WTC11 (cell line): ENCODE data around the gene AQP12A. TPM values are rescaled to one million over a fixed set of nuclear protein-coding genes. Genes with fewer than 3 reads are reported as not detected.

Source experiments
- ATAC-seq: fragments of 200-7000 bp; cut with Tn5 transposase; 2 replicates; pipeline ENCODE4 v1.10.0; 2021; ENCODE audit warnings: mild to moderate bottlenecking, moderate library complexity
- CTCF ChIA-PET: fragments of 300-600 bp; sonication (Branson Sonifier 250); formaldehyde crosslinking; loops from one replicate; lab custom pipeline; 2021; ENCODE audit warnings: antibody characterized with exemption; lab: Charles Lee
- POLR2A ChIA-PET: fragments of 350-600 bp; sonication (Branson Sonifier 250); formaldehyde crosslinking; loops from one replicate; lab custom pipeline; 2021; ENCODE audit warnings: antibody characterized with exemption; lab: Charles Lee
- DNase-seq: peaks from one replicate; pipeline ENCODE4 v3.0.0; 2021; ENCODE audit warnings: low spot score
- H3K27ac Mint-ChIP-seq: 2 replicates; pipeline ENCODE4 v1.8.0; 2021; ENCODE audit warnings: mixed read lengths
- H3K27me3 Mint-ChIP-seq: 2 replicates; pipeline ENCODE4 v1.8.0; 2021; ENCODE audit warnings: low read depth, mild to moderate bottlenecking, moderate library complexity, mixed read lengths
- H3K36me3 Mint-ChIP-seq: 2 replicates; pipeline ENCODE4 v1.8.0; 2021; ENCODE audit warnings: mixed read lengths
- H3K4me1 Mint-ChIP-seq: 2 replicates; pipeline ENCODE4 v1.8.0; 2022; ENCODE audit warnings: mixed read lengths
- H3K4me3 Mint-ChIP-seq: 2 replicates; pipeline ENCODE4 v1.8.0; 2021; ENCODE audit warnings: mild to moderate bottlenecking, moderate library complexity, mixed read lengths
- H3K9me3 Mint-ChIP-seq: 2 replicates; pipeline ENCODE4 v1.8.0; 2021; ENCODE audit warnings: mixed read lengths
- AR ChIP-seq: fragments of 250-450 bp; sonication (Bioruptor Pico); IDR thresholded peaks from 2 replicates; pipeline ENCODE4 v1.9.0; 2021; ENCODE audit warnings: mild to moderate bottlenecking
- ATF3 ChIP-seq: sonication (generic); formaldehyde crosslinking; conservative IDR thresholded peaks from 2 replicates; pipeline ENCODE4 v1.8.1; 2022; ENCODE audit warnings: mild to moderate bottlenecking, missing genetic modification reagents
- E2F1 ChIP-seq: sonication (generic); formaldehyde crosslinking; IDR thresholded peaks from 2 replicates; pipeline ENCODE4 v1.8.0; 2022; ENCODE audit warnings: mild to moderate bottlenecking, missing genetic modification reagents
- ELF4 ChIP-seq: sonication (generic); formaldehyde crosslinking; IDR thresholded peaks from 2 replicates; pipeline ENCODE4 v1.8.1; 2022; ENCODE audit warnings: low read depth, mild to moderate bottlenecking, moderate library complexity, missing genetic modification reagents
- ERG ChIP-seq: fragments of 250-450 bp; sonication (Bioruptor Pico); IDR thresholded peaks from 2 replicates; pipeline ENCODE4 v1.8.0; 2021; ENCODE audit warnings: mild to moderate bottlenecking
- ESRRA ChIP-seq: sonication (generic); formaldehyde crosslinking; IDR thresholded peaks from 2 replicates; pipeline ENCODE4 v1.8.1; 2022; ENCODE audit warnings: mild to moderate bottlenecking, missing genetic modification reagents, borderline replicate concordance
- FOXK1 ChIP-seq: sonication (generic); formaldehyde crosslinking; IDR thresholded peaks from 2 replicates; pipeline ENCODE4 v1.8.0; 2022; ENCODE audit warnings: mild to moderate bottlenecking, moderate library complexity, missing genetic modification reagents
- FOXP4 ChIP-seq: sonication (generic); formaldehyde crosslinking; IDR thresholded peaks from 2 replicates; pipeline ENCODE4 v1.8.0; 2022; ENCODE audit warnings: mild to moderate bottlenecking, missing genetic modification reagents
- GRHL2 ChIP-seq: fragments of 250-450 bp; sonication (Bioruptor Pico); IDR thresholded peaks from 2 replicates; pipeline ENCODE4 v1.8.0; 2022; ENCODE audit warnings: mild to moderate bottlenecking, moderate library complexity; ENCODE audit not compliant: insufficient replicate concordance, severe bottlenecking
- HMGA2 ChIP-seq: fragments of 250-450 bp; sonication (Bioruptor Pico); IDR thresholded peaks from 2 replicates; pipeline ENCODE4 v1.4.0; 2021; ENCODE audit warnings: mild to moderate bottlenecking, moderate library complexity
- JAZF1 ChIP-seq: fragments of 250-450 bp; sonication (Bioruptor Pico); IDR thresholded peaks from 2 replicates; pipeline ENCODE4 v1.9.0; 2021; ENCODE audit warnings: moderate library complexity, mild to moderate bottlenecking, inconsistent platforms
- KAT7 ChIP-seq: sonication (generic); formaldehyde crosslinking; IDR thresholded peaks from 2 replicates; pipeline ENCODE4 v1.8.1; 2023; ENCODE audit warnings: missing genetic modification reagents, mild to moderate bottlenecking, borderline replicate concordance
- MLX ChIP-seq: sonication (generic); formaldehyde crosslinking; IDR thresholded peaks from 2 replicates; pipeline ENCODE4 v1.8.1; 2023; ENCODE audit warnings: mild to moderate bottlenecking, missing genetic modification reagents, moderate library complexity
- NR3C1 ChIP-seq: sonication (generic); formaldehyde crosslinking; conservative IDR thresholded peaks from 2 replicates; pipeline ENCODE4 v1.8.1; 2023; ENCODE audit warnings: low read depth, mild to moderate bottlenecking, missing genetic modification reagents
- PRRX2 ChIP-seq: fragments of 250-450 bp; sonication (Bioruptor Pico); IDR thresholded peaks from 2 replicates; pipeline ENCODE4 v1.8.0; 2021; ENCODE audit warnings: mild to moderate bottlenecking
- SMAD4 ChIP-seq: sonication (generic); formaldehyde crosslinking; IDR thresholded peaks from 2 replicates; pipeline ENCODE4 v1.8.0; 2022; ENCODE audit warnings: mild to moderate bottlenecking, missing genetic modification reagents
- TEAD4 ChIP-seq: sonication (generic); formaldehyde crosslinking; IDR thresholded peaks from 2 replicates; pipeline ENCODE4 v1.8.0; 2022; ENCODE audit warnings: mild to moderate bottlenecking, missing genetic modification reagents
- USF1 ChIP-seq: sonication (generic); formaldehyde crosslinking; IDR thresholded peaks from 2 replicates; pipeline ENCODE4 v1.8.0; 2022; ENCODE audit warnings: mild to moderate bottlenecking, missing genetic modification reagents
- ZMAT4 ChIP-seq: fragments of 250-450 bp; sonication (Bioruptor Pico); IDR thresholded peaks from 2 replicates; pipeline ENCODE4 v1.9.0; 2021; ENCODE audit warnings: mild to moderate bottlenecking
- ZNF138 ChIP-seq: sonication (generic); formaldehyde crosslinking; conservative IDR thresholded peaks from 2 replicates; pipeline ENCODE4 v1.8.1; 2022; ENCODE audit warnings: mild to moderate bottlenecking, moderate library complexity, missing genetic modification reagents
- total RNA-seq: library from RNA; stranded (reverse); gene quantifications from 3 replicates; pipeline ENCODE4 v1.2.3, GENCODE V29; 2021

Gene AQP12A
- total RNA-seq, 1 experiment from 2014 or later, result not detected

- no peak for TF ChIP-seq AR
- TF ChIP-seq JAZF1, result no peak
- TF ChIP-seq FOXK1 (CRISPR knock-in tag), result no peak
- TF ChIP-seq ESRRA (CRISPR knock-in tag), result no peak
- no peak for TF ChIP-seq ATF3 (CRISPR knock-in tag)
- TF ChIP-seq FOXP4 (CRISPR knock-in tag), result no peak
- no peak for TF ChIP-seq KAT7 (CRISPR knock-in tag)
Observed at GRCh38 chr2:240663546-240664190, 28.0 kb upstream of the AQP12A start (continued).

- CTCF ChIA-PET, result no interaction called here
- ATAC-seq (no peak), DNase-seq (no peak)
- POLR2A ChIA-PET, result no interaction called here
- no peak overlapping the region for H3K4me3 Mint-ChIP-seq
- no peak overlapping the region for H3K27ac Mint-ChIP-seq
- H3K9me3 Mint-ChIP-seq, result peaks cover 27% of the 10 kb centered on the region
- H3K36me3 Mint-ChIP-seq, result no peaks in the 10 kb centered on the region
- TF ChIP-seq MLX (no peak), SMAD4 (no peak), ESRRA (CRISPR knock-in tag) (no peak), HMGA2 (CRISPR knock-in tag) (no peak), ELF4 (no peak), E2F1 (CRISPR knock-in tag) (no peak), PRRX2 (CRISPR knock-in tag) (no peak), ZNF138 (CRISPR knock-in tag) (no peak), USF1 (CRISPR knock-in tag) (no peak), NR3C1 (CRISPR knock-in tag) (no peak), ERG (no peak), GRHL2 (CRISPR knock-in tag) (no peak), TEAD4 (no peak), ZMAT4 (CRISPR knock-in tag) (no peak), FOXK1 (CRISPR knock-in tag) (no peak)
- H3K27me3 Mint-ChIP-seq, result peaks cover 3% of the 10 kb centered on the region
- no peaks in the 10 kb centered on the region for H3K4me1 Mint-ChIP-seq
Observed at GRCh38 chr2:240664622-240665021, 27.0 kb upstream of the AQP12A start.
